ENCODE results near the gene CCDC170.

CCDC170 gene

DNA sequence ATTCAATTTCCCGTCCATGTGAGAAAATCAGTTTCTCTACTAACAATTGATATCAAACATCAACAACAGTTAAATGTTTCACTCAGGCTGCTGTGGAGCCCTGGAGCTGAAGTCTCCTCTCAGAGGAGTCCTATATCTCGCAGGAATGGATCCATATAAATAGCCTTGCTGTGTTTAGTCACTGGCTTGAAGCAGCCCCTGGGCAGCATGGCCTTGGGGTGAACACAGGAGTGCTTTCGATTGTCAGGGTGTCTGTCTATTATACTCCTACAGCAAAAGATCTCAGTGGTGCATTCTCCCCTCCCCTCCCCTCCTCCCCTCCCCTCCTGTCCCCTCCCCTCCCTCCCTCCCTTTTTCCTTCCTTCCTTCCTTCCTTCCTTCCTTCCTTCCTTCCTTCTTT, 141.9 kb downstream of the CCDC170 start:
- H3K4me2 ChIP-seq (ENCODE audit: low read length) = no peak overlapping the region
- no peak overlapping the region for H3K27ac ChIP-seq
- TF ChIP-seq, protein P1, sequence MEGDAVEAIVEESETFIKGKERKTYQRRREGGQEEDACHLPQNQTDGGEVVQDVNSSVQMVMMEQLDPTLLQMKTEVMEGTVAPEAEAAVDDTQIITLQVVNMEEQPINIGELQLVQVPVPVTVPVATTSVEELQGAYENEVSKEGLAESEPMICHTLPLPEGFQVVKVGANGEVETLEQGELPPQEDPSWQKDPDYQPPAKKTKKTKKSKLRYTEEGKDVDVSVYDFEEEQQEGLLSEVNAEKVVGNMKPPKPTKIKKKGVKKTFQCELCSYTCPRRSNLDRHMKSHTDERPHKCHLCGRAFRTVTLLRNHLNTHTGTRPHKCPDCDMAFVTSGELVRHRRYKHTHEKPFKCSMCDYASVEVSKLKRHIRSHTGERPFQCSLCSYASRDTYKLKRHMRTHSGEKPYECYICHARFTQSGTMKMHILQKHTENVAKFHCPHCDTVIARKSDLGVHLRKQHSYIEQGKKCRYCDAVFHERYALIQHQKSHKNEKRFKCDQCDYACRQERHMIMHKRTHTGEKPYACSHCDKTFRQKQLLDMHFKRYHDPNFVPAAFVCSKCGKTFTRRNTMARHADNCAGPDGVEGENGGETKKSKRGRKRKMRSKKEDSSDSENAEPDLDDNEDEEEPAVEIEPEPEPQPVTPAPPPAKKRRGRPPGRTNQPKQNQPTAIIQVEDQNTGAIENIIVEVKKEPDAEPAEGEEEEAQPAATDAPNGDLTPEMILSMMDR (IDR thresholded peaks at IDR 0.05) = no peak
- H3K9me3 ChIP-seq (ENCODE audit: control insufficient read depth, low read length) = no peaks in the 10 kb centered on the region
- no peak overlapping the region for H2AFZ ChIP-seq
- no peaks in the 10 kb centered on the region for H3K27me3 ChIP-seq (ENCODE audit: control insufficient read depth, insufficient read depth, low read length)
- no peaks in the 10 kb centered on the region for H3K4me1 ChIP-seq
- H3K36me3 ChIP-seq (ENCODE audit: control insufficient read depth, insufficient read depth, low read length) = no peaks in the 10 kb centered on the region
- H3K79me2 ChIP-seq = no peaks in the 10 kb centered on the region
- H3K9ac ChIP-seq = no peak overlapping the region
- no peak overlapping the region for H3K4me3 ChIP-seq (ENCODE audit: low read depth, low read length)

DNA sequence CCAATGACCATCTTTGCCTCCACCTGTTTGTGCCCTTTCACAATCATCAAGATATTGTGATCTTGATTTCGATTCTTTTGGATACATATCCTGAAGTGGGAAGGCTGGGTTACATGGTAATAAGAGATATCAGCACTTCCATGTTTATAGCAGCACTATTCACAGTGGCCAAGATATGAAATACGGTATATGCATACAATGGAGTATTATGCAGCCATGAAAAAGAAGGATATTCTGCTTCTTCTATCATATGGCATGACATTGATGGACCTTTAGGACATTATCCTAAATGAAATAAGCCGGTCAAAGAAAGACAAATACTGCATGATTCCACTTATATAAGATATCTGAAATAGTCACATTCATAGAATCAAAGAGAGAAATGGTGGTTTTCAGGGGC, 144.0 kb downstream of the CCDC170 start:
- Histone ChIP-seq H3K36me3 (ENCODE audit: control insufficient read depth, insufficient read depth, low read length) (no peaks in the 10 kb centered on the region), H3K27ac (no peak overlapping the region), H3K79me2 (no peaks in the 10 kb centered on the region), H2AFZ (no peak overlapping the region), H3K4me2 (ENCODE audit: low read length) (no peak overlapping the region), H3K9ac (no peak overlapping the region), H3K4me1 (no peaks in the 10 kb centered on the region), H3K9me3 (ENCODE audit: control insufficient read depth, low read length) (no peaks in the 10 kb centered on the region), H3K4me3 (ENCODE audit: low read depth, low read length) (no peak overlapping the region), H3K27me3 (ENCODE audit: control insufficient read depth, insufficient read depth, low read length) (no peaks in the 10 kb centered on the region)
- TF ChIP-seq, protein P1 (IDR thresholded peaks at IDR 0.05) = no peak

DNA sequence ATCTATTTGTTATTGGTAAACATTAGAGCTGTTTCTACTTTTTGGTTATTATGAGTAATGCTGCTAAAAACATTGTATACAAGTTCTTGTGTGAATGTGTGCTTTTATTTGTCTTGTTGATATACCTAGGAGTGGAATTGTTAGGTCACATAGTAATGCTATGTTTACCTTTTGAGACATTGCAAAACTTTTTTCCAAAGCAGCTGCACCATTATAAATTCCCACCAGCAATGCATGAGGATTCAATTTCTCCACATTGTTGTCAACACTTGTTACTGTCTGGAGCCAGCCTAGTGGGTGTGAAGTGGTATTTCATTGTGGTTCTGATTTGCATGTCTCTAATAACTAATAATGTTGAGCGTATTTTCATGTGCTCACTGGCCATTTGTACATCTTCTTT, 145.9 kb downstream of the CCDC170 start:
- Histone ChIP-seq H3K4me1 (no peaks in the 10 kb centered on the region), H3K4me3 (ENCODE audit: low read depth, low read length) (no peak overlapping the region), H2AFZ (no peak overlapping the region), H3K79me2 (no peaks in the 10 kb centered on the region), H3K36me3 (ENCODE audit: control insufficient read depth, insufficient read depth, low read length) (no peaks in the 10 kb centered on the region), H3K9me3 (ENCODE audit: control insufficient read depth, low read length) (no peaks in the 10 kb centered on the region), H3K4me2 (ENCODE audit: low read length) (no peak overlapping the region), H3K27ac (no peak overlapping the region), H3K9ac (no peak overlapping the region), H3K27me3 (ENCODE audit: control insufficient read depth, insufficient read depth, low read length) (no peaks in the 10 kb centered on the region)
- TF ChIP-seq, protein P1 (IDR thresholded peaks at IDR 0.05) = no peak

DNA sequence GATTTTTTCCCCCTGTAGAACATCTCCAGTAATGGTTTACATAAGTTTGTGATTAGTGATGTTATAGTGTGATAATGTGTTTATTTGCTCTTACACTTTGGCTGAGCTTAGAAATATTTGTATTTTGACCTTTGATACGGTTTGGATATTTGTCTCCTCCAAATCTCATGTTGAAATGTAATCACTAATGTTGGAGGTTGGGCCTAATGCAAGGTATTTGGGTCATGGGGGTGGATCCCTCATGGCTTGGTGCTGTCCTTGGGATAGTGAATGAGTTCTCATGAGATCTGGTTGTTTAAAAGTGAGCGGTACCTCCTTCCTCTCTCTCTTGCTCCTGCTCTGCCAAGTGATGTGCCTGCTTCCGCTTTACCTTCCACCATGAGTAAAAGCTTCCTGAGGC, 147.2 kb downstream of the CCDC170 start:
- H3K4me2 ChIP-seq (ENCODE audit: low read length) = no peak overlapping the region
- H3K9ac ChIP-seq = no peak overlapping the region
- TF ChIP-seq, protein P1 (IDR thresholded peaks at IDR 0.05) = no peak
- H3K4me3 ChIP-seq (ENCODE audit: low read depth, low read length) = no peak overlapping the region
- no peaks in the 10 kb centered on the region for H3K4me1 ChIP-seq
- no peaks in the 10 kb centered on the region for H3K27me3 ChIP-seq (ENCODE audit: control insufficient read depth, insufficient read depth, low read length)
- no peaks in the 10 kb centered on the region for H3K36me3 ChIP-seq (ENCODE audit: control insufficient read depth, insufficient read depth, low read length)
- H2AFZ ChIP-seq = no peak overlapping the region
- H3K9me3 ChIP-seq (ENCODE audit: control insufficient read depth, low read length) = no peaks in the 10 kb centered on the region
- no peaks in the 10 kb centered on the region for H3K79me2 ChIP-seq
- H3K27ac ChIP-seq = no peak overlapping the region

DNA sequence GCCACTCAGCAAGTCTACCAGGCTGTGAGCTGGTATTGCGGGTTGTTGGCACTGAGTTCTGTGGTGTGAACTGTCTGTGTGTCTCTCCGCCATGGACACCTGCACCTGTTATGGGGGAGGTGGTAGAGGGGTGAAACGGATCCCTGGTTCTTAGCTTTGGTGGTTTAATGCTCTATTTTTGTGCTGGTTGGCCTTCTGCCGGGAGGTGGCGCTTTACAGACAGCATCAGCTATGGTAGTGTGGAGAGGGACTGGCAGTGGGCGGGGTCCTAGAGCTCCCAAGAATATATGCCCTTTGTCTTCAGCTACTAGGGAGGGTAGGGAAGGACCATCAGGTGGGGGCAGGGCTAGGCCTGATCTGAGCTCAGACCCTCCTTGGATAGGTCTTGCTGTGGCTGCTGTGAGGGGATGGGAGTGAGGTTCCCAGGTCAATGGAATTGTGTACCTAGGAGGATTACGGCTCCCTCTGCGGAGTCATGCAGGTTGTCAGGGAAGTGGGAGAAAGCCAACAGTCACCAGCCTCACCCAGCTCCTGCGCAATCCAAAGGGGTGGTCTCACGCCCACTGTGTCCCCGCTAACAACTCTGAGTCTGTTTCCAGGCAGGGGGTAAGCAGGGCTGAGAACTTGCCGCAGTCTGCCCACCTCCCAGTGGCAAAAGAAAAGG, 154.3 kb downstream of the CCDC170 start:
- H3K4me3 ChIP-seq (ENCODE audit: low read depth, low read length) = no peak overlapping the region
- no peaks in the 10 kb centered on the region for H3K27me3 ChIP-seq (ENCODE audit: control insufficient read depth, insufficient read depth, low read length)
- H3K36me3 ChIP-seq (ENCODE audit: control insufficient read depth, insufficient read depth, low read length) = no peaks in the 10 kb centered on the region
- H2AFZ ChIP-seq = no peak overlapping the region
- no peaks in the 10 kb centered on the region for H3K9me3 ChIP-seq (ENCODE audit: control insufficient read depth, low read length)
- no peak overlapping the region for H3K9ac ChIP-seq
- H3K79me2 ChIP-seq = no peaks in the 10 kb centered on the region
- H3K27ac ChIP-seq = no peak overlapping the region
- TF ChIP-seq, protein P1 (IDR thresholded peaks at IDR 0.05) = no peak
- no peaks in the 10 kb centered on the region for H3K4me1 ChIP-seq
- H3K4me2 ChIP-seq (ENCODE audit: low read length) = no peak overlapping the region
